CD4-positive, alpha-beta T cell treated with Interleukin-1 beta for 1 hour (primary cell): Measurements from ENCODE around the gene PIGV.
"Not testable (repeated sequence)": the region's sequence is repeated elsewhere in the genome, so short reads cannot be mapped to it uniquely, and the experiment has no call there.

Source experiments
- DNase-seq, 2 donors: peaks; one replicate each; pipeline ENCODE4 v3.0.0-alpha.2; 2020 to 2022

The PIGV gene

GRCh38 chr1:26838474-26839338, 51.0 kb downstream of the PIGV start:
- DNase-seq, result peak; percentile 68 to 78

GRCh38 chr1:26839339-26839722, 51.6 kb downstream of the PIGV start:
- DNase-seq, result no peak

DNA sequence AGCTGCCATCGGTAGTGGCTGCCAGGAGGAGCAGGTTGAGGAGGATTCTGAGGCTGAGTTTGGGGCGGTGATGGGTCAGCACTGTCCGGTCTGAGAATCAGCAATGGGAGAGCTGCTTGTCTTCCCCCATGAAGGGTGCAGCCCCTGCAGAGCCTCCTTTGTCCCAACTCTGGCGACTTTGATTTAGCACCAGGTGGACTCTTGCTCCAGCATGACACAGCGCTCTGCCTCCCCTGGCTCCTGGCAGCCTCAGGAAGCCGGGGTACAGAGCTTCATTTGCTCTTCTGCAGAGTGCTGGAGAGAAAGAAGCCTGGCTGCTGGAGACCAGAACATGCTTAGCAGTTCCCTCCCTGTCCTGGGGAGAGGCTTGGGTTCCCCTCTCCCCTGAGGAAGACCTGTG, 52.0 kb downstream of the PIGV start:
- DNase-seq, result no peak

GRCh38 chr1:26844424-26845196, 56.9 kb downstream of the PIGV start:
- DNase-seq, result no peak

GRCh38 chr1:26847826-26848225, 60.1 kb downstream of the PIGV start:
- DNase-seq, result not testable (repeated sequence)
